T-helper 2 cell treated with Interferon-gamma antibody and Interleukin-4, amounts not matched to agents 100 ng/mL and 5 ng/mL, for 36 hours (primary cell): Measurements from ENCODE around the gene OR2A7. TPM values are rescaled to one million over a fixed set of nuclear protein-coding genes. Genes with fewer than 3 reads are reported as not detected.
"Not testable (repeated sequence)": the region's sequence is repeated elsewhere in the genome, so short reads cannot be mapped to it uniquely, and the experiment has no call there.

Source experiments
- intact Hi-C: fragments of 100-400 bp; cut with micrococcal nuclease; formaldehyde crosslinking; loops from one replicate; pipeline ENCODE4 v1.15.1; 2023
- total RNA-seq: library from RNA; stranded (reverse); gene quantifications from 2 replicates; pipeline ENCODE4 v1.2.3, GENCODE V29; 2022

The OR2A7 gene, protein sequence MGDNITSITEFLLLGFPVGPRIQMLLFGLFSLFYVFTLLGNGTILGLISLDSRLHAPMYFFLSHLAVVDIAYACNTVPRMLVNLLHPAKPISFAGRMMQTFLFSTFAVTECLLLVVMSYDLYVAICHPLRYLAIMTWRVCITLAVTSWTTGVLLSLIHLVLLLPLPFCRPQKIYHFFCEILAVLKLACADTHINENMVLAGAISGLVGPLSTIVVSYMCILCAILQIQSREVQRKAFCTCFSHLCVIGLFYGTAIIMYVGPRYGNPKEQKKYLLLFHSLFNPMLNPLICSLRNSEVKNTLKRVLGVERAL
- total RNA-seq = 3.9 TPM in 2 replicates

DNA sequence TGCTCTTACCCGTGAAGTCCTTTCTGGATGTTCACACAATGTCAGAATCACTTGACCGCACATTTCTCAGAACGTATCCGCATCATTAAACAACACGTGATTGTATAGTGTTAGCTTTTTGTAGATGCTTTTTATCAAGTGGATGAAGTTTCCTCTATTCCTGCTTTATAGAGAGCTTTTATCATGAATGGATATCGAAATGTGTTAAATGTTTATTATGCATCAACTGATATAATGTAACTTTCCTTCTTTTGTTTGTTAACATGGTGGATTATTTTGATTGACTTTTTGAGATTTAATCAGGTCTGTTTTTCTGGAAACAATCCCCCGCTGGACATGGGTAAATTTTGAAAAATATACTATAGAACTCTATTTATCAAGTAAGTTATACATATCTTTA, at the start of gene OR2A7:
OR2A7 (minus strand) TSS at position 101 of the 400 bp plus-strand sequence. CDS start 5,164 bp downstream, outside the sequence.
- intact Hi-C loops = not testable (repeated sequence)

DNA sequence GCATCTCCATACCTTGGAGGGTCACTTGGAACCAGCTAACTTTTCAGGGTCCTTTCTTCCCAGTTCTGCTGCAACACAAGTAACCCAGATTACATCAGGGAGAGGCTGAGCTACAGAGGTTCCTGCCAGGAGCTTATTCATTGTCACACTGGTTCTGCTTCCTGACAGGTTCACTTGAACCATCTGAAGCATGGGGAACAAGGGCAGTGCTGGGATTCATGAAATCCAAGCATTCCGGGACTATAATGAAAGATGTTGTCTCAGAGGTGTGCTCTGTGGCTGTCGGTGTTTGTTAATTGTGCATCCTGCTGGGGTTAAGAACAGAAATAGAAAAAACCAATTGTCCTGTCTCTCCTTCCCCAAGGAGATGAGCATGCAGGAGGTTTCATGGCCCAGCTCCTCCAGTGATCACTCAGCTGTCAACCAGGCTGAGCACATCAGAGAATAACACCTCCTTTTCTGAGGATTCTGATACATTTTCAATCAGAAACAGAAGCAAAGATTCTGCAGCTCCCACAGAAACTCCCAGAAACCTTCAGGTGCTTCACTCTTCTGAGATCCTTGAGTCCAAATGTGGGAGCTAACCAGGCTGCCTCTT, 47.4 kb upstream of the OR2A7 start, which contains the start of gene OR2A1:
OR2A1 (plus strand) TSS at position 548 of the 598 bp plus-strand sequence. CDS start 5,706 bp downstream, outside the sequence.
- intact Hi-C loops = not testable (repeated sequence)

DNA sequence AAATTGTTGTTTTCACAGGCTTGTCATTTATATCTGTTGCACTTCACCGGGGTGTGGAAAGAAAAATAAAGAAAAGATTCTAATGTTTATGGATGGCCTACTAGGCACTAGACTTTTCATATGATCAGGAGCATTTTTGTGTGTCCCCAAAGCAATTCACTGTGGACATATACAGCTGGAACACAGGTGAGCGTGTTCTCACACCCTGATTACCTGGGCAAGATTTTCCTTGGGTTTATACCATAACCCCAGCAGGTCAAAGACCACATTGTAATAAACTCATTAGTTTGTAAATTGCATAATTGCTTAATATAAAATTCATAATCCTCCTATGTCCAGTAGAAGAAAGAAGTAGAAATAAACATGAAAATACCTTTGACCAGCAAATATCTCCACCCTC, 46.6 kb upstream of the OR2A7 start:
- intact Hi-C loops = not testable (repeated sequence)

DNA sequence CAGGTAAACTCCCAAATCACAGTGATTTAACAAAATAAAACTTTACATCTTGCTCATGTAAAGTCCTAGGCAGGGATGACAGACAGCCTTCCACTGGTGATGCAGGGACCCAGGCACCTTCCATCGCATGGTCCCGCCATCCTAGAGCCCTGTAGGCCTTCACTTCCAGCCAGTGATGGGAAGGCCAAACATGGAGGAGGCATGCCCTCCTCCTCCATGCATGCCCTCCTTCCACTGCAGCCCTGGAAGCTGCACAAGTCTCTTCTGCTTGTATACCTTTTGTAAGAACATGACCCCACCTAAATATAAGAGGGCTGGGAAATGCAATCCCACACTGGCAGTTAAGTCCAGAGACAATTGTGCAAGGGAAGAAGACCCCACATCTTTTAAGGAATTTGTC, 45.1 kb upstream of the OR2A7 start:
- intact Hi-C loops = not testable (repeated sequence)

DNA sequence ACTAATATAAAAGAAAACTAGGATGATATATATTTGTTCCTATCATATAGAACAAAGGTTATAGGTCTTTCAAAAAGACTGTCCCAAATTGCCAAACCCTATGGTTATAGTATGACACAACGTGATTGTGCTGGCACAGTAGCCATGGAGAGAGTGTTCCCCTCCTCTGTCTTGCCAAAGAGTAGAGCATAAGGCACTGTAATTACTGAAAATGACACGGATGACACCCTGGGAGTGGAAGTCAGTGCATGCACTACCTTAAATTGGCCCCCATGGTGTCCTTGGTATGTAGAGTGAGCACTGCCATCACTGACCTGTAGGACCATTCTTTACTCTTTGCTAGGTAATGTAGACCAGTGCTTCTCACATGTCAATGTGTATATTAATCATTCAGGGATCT, 40.6 kb upstream of the OR2A7 start:
- intact Hi-C loops = not testable (repeated sequence)

DNA sequence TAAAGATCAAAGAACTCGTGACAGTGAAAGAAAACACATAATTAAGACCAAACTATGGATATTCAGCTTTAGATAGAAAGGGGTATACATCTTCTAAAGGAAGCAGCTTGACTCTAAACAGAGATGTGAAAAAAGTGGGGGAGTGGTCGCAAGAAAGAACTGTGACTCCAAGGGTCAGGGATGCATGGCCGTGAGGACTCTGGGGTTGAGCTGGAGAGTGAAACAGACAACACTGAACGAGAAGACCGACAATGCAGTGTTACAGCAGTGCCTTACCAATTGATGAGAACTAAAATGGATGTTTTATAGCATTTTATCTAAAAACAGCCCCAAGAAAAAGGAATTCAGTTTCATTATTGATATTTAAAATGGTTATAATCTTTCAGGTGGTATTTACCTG, 39.0 kb upstream of the OR2A7 start:
- intact Hi-C loops = not testable (repeated sequence)

DNA sequence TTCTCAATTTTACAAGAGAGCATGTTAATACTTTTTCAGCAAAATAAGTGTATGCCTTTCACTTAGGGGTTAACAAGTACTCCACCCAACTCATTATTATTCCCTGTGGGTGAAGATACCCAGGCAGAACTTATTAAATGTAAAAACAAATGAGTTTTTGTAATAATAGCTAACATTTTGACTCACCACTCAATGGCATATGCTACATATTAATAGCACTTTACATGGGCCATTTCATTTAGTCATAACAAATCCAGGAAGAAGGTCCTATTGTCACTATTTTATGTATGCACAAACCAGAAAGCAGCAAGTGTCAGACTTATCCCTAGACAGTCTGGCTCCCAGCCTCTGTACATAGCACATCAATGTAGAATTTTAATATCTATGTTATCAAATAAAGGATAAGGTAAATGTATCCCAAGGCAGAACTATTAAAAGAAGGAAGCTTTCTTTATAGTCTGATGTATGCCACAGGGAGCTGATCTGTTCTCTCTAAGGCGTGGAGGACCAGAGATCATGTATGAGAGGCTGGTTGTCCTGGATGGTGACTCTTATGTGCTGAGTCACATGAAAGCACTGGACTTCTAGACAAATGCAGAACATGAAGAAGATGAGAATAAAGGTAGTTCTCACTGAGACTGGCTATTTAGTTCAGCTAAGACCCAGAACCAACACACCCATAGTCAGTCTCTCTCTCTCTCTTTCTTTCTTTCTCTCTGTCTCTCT, 38.1 kb upstream of the OR2A7 start:
- intact Hi-C loops = not testable (repeated sequence)

DNA sequence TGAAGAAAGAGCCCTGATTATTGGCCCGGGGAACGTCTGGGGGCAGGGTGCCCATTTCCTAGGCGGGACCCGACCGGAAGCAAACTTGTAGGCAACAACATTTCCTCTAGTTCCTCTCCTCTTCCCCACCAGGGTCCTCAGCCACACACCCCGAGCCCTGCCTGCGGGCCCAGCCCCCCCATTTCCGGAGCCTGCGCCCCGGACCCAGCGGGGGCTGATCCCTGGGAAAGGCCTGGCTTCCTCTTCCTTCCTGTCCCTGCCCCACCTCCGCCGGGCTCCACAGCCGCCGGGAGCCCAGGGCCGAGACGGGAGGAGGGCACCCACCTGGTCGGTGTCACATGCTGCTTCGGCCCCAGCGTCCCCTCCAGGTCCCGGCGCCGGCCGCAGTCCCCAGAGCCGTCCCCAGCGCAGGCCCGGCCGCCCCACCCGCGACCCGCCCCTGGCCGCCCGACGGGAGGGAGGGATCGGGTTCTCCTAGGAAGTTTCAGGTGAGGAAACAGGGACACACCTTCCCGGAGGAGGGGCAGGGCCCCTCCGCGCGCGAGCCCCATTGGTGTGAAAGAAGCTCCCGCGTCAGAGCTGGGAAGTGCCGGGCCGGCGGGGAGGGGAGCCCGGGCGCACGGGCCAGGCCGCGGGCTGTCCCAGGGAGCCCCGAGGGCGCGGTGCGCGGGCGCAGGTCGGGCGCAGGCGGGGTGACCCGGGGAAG, 29.4 kb upstream of the OR2A7 start:
- intact Hi-C loops = not testable (repeated sequence)

DNA sequence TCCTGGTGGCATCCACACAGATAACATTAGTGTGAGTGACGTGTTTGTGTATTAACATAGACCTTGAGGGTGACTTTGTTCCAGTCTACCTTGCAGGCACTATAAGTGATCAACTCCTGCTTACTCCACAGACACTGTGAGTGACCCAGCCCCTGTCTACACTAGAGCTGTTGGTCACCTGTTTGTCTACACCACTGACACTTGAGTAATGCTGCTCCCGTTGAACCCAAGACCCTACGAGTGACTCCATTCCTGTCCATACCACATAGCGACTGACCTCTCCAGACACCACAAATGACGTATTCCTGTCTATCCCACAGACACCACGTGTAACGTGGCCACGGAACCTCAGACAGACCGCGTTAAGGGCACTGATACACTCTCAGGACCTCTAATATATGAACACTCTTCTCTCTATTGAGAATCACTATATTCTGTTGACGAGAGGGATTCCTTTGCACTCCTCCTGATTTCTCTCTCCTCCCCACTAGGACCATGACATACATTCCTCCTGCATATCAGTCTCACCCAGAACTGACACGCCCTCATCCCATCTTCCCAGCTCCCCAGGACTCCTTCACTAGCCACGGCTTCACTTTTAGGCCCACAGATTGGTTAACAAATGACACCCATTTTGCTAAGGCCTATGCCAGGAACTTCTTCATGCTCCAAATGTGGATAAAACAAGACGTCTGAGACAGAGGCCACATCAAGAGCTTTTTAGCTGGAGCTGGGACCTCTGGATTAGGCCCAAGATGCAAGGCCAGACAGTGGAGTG, 28.0 kb upstream of the OR2A7 start:
- intact Hi-C loops = not testable (repeated sequence)

DNA sequence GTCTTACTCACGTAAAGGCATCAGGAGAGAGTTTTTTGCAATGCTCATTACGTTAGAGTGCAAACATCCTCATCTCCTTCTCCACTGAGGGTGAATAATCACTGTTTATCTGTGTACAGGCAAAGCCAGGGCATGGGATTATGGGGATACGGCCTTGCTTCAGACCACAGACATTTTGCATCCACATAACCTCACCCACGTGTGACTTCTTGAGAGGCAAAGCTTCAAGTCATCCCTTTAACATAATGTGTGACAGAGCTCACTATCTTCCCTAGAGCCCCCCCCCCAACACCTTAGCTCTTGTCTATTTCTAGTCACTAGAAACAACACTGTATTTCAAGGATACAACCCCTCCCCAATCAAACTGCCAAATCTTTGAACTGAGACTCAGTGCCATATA, 27.0 kb upstream of the OR2A7 start:
- intact Hi-C loops = not testable (repeated sequence)

DNA sequence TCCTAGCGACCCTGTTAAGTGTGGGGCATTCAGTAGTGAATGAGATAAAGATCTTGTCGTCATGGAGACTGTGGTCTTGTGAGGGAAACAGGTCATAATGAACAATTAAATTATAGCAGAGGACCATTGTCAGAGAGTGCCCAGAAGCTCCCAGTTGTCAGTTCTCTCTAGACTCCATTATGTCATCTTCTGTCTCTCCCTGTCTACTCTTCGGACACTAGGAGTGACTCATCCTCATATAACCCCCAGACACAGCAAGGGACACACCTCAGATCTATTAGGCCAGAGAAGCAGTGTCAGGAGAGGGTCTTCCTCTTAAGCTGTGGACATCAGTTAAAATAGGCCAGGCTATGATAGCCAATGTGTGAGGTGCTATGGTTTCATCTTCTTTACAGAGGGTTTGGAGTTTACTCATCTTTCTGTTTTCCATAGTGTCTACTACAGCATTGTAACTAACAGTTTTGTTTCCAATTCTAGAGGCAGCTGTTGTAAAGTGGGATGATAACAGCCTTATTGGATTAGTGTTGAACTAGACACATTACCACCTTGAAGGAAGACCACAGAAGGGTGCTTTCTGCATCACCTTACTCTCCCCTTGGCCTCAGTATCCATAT, 22.7 kb upstream of the OR2A7 start:
- intact Hi-C loops = not testable (repeated sequence)

DNA sequence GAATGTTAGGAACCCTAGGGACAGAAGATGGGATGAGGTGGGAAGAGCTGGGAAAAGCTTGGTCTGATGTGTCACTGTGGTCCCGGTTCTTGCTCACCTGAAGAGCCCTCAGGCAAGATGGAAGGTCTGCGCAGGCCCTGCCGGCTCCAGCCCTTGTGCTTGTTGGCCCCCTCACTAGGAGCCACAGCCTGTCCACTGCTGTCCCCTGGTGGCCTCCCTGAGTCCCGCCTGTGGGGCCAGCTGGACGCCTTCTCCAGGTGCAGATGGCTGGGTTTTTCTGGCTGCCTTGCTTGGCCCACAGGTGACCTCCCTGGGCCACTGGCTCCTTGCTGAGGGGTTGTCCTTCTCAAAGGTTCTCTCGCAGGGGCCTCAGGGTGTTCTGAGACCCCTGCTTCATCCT, 19.1 kb upstream of the OR2A7 start:
- intact Hi-C loops = not testable (repeated sequence)

DNA sequence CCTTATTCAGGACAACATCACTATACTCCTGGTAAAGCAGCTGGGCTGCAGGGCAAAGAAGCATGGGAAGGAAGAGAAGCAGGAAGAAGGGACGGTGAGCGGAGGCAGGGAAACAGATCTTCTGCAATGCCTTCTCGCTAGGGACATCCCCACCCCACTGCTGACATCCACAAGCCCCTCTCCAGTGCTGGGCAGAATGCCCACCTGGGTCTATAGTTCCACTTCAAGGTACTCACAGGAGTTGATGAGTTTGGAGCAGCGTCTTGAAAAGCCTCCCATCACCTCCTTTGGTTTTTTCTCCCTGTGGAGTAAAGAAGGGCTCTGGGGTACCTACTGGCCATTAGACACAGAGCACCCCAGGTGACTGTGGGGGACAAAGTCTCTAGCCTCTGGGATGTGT, 17.9 kb upstream of the OR2A7 start:
- intact Hi-C loops = not testable (repeated sequence)

DNA sequence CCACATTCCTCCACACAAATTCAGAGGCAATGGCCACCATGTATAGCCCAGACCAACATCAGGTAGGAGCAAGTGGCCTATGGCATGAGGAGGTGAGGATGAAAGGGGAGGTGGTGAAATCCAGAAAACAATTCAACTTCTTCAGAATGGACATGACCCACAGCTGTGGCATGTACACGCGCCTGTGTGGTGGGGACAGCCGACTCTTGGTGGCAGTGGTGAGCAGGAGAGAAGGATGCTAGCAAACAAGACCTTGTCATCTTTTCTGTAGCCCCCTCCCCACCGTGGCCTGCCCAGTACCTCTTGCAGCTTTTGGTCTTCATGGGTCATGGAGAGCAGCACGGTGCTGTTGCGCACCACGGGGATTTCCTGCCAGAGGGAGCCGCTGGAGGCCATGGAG, 17.4 kb upstream of the OR2A7 start:
- intact Hi-C loops = not testable (repeated sequence)

DNA sequence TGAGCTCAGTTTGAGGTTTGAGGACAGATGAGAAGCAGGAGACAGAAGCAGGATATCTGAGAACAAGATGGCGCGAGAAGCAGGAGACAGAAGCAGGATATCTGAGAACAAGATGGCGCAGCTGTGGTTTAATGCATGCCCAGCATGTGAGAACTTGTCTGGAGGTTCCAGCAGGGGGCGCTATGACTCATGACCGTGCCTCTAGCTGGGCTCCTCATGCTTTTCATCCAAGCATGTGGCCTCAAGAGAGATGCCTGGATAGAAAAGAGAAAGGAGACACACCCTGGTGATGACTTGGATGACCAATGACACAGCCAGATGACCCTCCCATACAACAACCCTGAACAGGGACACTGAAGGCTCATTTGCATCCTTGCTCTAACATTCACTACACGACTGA, 15.4 kb upstream of the OR2A7 start:
- intact Hi-C loops = not testable (repeated sequence)

DNA sequence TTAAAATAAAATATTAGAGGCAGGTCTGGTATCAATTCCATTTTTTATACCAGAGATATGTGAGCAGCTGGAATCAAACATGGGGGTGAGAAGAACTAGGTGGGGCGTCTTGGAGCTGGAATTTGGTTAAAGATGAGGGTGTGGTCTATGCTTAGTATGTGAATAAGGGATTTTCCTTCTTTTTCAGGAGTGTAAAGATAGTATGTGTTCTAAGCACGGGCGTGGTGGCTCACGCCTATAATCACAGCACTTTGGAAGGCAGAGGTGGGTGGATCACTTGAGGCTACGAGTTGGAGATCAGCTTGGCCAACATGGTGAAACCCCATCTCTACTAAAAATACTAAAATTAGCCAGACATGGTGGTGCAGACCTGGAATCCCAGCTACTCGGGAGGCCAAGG, 10.7 kb upstream of the OR2A7 start:
- intact Hi-C loops = not testable (repeated sequence)

DNA sequence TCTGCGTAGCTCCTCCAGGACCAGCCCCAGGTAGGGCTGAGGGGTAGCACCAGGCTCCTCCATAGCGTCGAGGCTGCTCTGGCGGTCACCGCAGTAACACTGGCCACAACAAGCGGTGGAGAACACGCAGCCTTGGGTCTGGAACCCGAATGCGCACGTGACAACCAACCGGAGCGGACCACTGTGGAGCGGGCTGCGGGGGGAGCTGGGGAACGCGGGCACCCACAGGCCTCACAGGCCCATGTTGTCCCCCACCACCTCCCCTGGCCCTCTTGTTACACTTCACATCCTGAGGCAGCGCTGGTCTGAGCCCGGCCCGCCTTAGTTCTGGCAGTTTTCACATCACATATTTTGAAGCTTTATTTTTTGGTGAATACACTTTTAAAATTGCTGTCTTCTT, 4.6 kb upstream of the OR2A7 start, which contains the start of gene CTAGE8:
CTAGE8 (minus strand) TSS at position 101 of the 400 bp plus-strand sequence; CDS start at position 63, 38 bp downstream.
- intact Hi-C loops = not testable (repeated sequence)

DNA sequence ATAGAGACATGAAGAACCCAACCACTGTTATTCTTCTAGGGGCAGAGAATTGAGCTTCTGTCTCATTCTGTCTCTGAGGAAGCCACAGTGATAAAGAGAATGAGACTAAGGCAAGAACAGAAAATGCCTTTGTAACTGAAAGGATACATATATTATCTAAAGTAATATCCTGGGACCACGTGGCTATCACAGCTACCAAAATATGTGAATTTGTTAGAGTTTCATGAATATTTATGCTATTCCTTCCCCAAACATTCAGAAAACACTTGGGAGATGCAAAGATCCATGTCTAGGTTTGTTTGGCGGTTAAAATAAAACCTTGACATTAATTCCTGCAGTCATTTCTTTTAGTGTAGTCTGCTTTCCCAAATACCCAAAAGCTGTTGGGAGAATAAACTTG, 2.5 kb downstream of the OR2A7 start:
- intact Hi-C loops = not testable (repeated sequence)

DNA sequence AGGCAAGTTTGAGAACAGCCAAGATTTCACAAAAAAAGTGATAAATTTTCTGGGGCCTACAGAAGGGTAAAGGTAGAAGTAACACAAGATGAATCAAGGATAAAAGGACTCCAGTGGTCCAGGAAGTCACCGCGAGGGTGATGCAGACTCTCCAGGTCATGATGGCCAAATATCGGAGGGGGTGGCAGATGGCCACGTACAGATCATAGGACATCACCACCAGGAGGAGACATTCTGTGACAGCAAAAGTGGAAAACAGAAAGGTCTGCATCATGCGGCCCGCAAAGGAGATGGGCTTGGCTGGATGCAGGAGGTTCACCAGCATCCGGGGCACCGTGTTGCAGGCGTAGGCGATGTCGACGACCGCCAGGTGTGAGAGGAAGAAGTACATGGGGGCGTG, 5.5 kb downstream of the OR2A7 start:
- intact Hi-C loops = not testable (repeated sequence)

DNA sequence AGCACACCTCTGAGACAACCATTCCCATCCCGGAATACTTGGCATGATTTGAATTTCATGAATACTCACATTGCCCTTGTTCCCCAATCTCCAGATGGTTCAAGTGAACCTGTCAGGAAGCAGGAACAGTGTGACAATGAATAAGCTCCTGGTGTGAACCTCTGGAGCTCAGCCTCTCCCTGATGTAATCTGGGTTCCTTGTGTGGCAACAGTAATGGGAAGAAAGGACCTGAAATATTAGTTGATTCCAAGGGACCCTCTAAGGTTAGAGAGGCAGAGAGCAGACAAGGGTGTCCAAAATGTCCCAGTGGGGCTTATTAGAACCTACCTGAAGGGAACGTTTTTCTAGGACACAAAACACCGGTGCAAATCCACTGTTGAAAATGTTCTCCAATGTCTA, 8.5 kb downstream of the OR2A7 start:
- intact Hi-C loops = no loop called here
